H1 (cell line): ENCODE data around the gene PFDN1.

Experiments used
- BRCA1 ChIP-seq: IDR thresholded peaks from 2 replicates; pipeline ENCODE4 v1.6.1; 2012; ENCODE audit warnings: low read depth, low read length, improper control_type of control experiment
- CBX8 ChIP-seq: fragments of 300-800, 300-1000 bp; sonication (generic); IDR thresholded peaks from 2 replicates; pipeline ENCODE4 v1.7.1; 2016; ENCODE audit warnings: low read depth, low read length, borderline replicate concordance
- CTCF ChIP-seq, 3 experiments: IDR thresholded peaks; 1 replicate in 2 of 3; 2 replicates in 1 of 3; pipeline versions ENCODE4 v1.5.1 to v1.6.1; 2011; ENCODE audit warnings: low read length in 3 of 3, mild to moderate bottlenecking in 3 of 3, inconsistent platforms in 2 of 3, low read depth in 1 of 3, moderate library complexity in 1 of 3; ENCODE audit not compliant: insufficient read depth in 1 of 3; ENCODE audit errors: control extremely low read depth in 1 of 3
- POLR2A ChIP-seq, 2 experiments: IDR thresholded peaks; 1 replicate in 1 of 2; 2 replicates in 1 of 2; pipeline ENCODE4 v1.6.1; 2011; ENCODE audit warnings: low read depth in 2 of 2, low read length in 2 of 2, mild to moderate bottlenecking in 2 of 2; ENCODE audit errors: control extremely low read depth in 1 of 2
- POLR2AphosphoS5 ChIP-seq: IDR thresholded peaks from 2 replicates; pipeline ENCODE4 v1.6.1; 2011; ENCODE audit warnings: low read depth, low read length
- SIX5 ChIP-seq: IDR thresholded peaks from 2 replicates; pipeline ENCODE4 v1.6.1; 2011; ENCODE audit warnings: mild to moderate bottlenecking, low read depth, low read length
- SP2 ChIP-seq: IDR thresholded peaks from 2 replicates; pipeline ENCODE4 v1.6.1; 2012; ENCODE audit warnings: mild to moderate bottlenecking, low read length, inconsistent platforms
- TCF12 ChIP-seq: IDR thresholded peaks from 2 replicates; pipeline ENCODE4 v1.6.1; 2011; ENCODE audit warnings: low read depth, mild to moderate bottlenecking, low read length
- YY1 ChIP-seq: IDR thresholded peaks from 2 replicates; pipeline ENCODE4 v1.6.1; 2011; ENCODE audit warnings: low read depth, mild to moderate bottlenecking, low read length

- TF ChIP-seq CTCF (IDR thresholded peaks at IDR 0.05; ENCODE audit: control extremely low read depth in 1 of 3, insufficient read depth in 1 of 3, low read depth in 1 of 3, low read length in 3 of 3) (no peak), BRCA1 (no peak), POLR2A (IDR thresholded peaks at IDR 0.05; ENCODE audit: control extremely low read depth in 1 of 2, low read depth in 2 of 2, low read length in 2 of 2) (no peak), YY1 (no peak), TCF12 (no peak), POLR2AphosphoS5 (no peak), SIX5 (no peak), SP2 (no peak), CBX8 (no peak)
Measured at GRCh38 chr5:140216478-140217074, 86.3 kb downstream of the PFDN1 start.
